H1 (cell line): ENCODE measurements around the gene GNA12. TPM values are rescaled to one million over a fixed set of nuclear protein-coding genes. Genes with fewer than 3 reads are reported as not detected.

ENCODE experiments used
- MAX ChIP-seq: IDR thresholded peaks from 2 replicates; pipeline ENCODE4 v1.6.1; 2012; ENCODE audit warnings: inconsistent platforms
- polyA plus RNA-seq, 7 experiments: library from polyadenylated mRNA; depleted of rRNA in 3 of 7; stranded (reverse) in 5 of 7; unstranded in 2 of 7; fragments of >200 nt in 5 of 7; fragments of 200-250 nt in 2 of 7; gene quantifications; 1 replicate in 5 of 7; 2 replicates in 1 of 7; 4 replicates in 1 of 7; pipeline versions ENCODE4 v1.2.1 to v1.2.3, GENCODE V29; 2011 to 2013; ENCODE audit warnings: missing spikeins in 2 of 7, mixed read lengths in 2 of 7
- total RNA-seq: library from RNA; stranded (reverse); fragmentation: NEBNext Ultra II Directional; extraction: Animal tissue kit (Norgen Biotek cat#: 25700); gene quantifications from 2 replicates; pipeline ENCODE4 v1.2.1, GENCODE V29; 2021

GNA12 gene
- total and polyA plus RNA-seq, 2 of the 8 experiments (the other 6 are each of a cell fraction or from before 2014, with no cell fraction given): 96.5 to 109 TPM

GRCh38 chr7:2763597-2763996 lies 80.5 kb downstream of the GNA12 start (continued):
- TF ChIP-seq MAX: no peak
